GM18858 (cell line): ENCODE data around the gene CALML4.
A peak's percentile ranks its signal among the peaks of the same experiment; 100 is the strongest.
"Not testable (repeated sequence)": the region's sequence is repeated elsewhere in the genome, so short reads cannot be mapped to it uniquely, and the experiment has no call there.

Experiments used
- ATAC-seq: cut with Tn5 transposase; IDR thresholded peaks from one replicate; pipeline ENCODE4 v1.9.1; 2021; ENCODE audit not compliant: unreplicated experiment

CALML4 gene

GRCh38 chr15:68204776-68205557 lies at the start of gene CALML4:
Gene CALML4, minus strand, starts transcription at chr15:68205332. Its CDS starts 85 bp downstream, at chr15:68205247.
- no peak for ATAC-seq

GRCh38 chr15:68252925-68253534 lies 47.9 kb upstream of the CALML4 start:
- ATAC-seq = no peak

GRCh38 chr15:68249058-68249713 lies 44.1 kb upstream of the CALML4 start:
- ATAC-seq = no peak

- no peak for ATAC-seq
Measured at GRCh38 chr15:68244235-68244634, 39.1 kb upstream of the CALML4 start.

GRCh38 chr15:68241088-68241935 lies 36.2 kb upstream of the CALML4 start:
- no peak for ATAC-seq

GRCh38 chr15:68239025-68239424 lies 33.9 kb upstream of the CALML4 start:
- no peak for ATAC-seq

- ATAC-seq = no peak
Measured at GRCh38 chr15:68235022-68235421, 29.9 kb upstream of the CALML4 start.

- ATAC-seq = not testable (repeated sequence)
Measured at GRCh38 chr15:68234520-68234919, 29.4 kb upstream of the CALML4 start.

- no peak for ATAC-seq
Measured at GRCh38 chr15:68234060-68234459, 28.9 kb upstream of the CALML4 start.

- ATAC-seq = no peak
Measured at GRCh38 chr15:68232937-68233336, 27.8 kb upstream of the CALML4 start.

GRCh38 chr15:68232449-68232848 lies 27.3 kb upstream of the CALML4 start:
- no peak for ATAC-seq

- no peak for ATAC-seq
Measured at GRCh38 chr15:68231102-68231818, 26.1 kb upstream of the CALML4 start.

- ATAC-seq = no peak
Measured at GRCh38 chr15:68230157-68231100, 25.3 kb upstream of the CALML4 start.

GRCh38 chr15:68229386-68230156 lies 24.4 kb upstream of the CALML4 start, which contains the start of gene CLN6:
Gene CLN6, minus strand, starts transcription at chr15:68229728. Its CDS starts 144 bp downstream, at chr15:68229584.
- peak; percentile 53 for ATAC-seq

GRCh38 chr15:68228971-68229385 lies 23.8 kb upstream of the CALML4 start:
- ATAC-seq = no peak

- ATAC-seq = no peak
Measured at GRCh38 chr15:68228143-68228970, 23.2 kb upstream of the CALML4 start.

- no peak for ATAC-seq
Measured at GRCh38 chr15:68227643-68228142, 22.6 kb upstream of the CALML4 start.
